ENCODE data around the gene TCN2. TPM values are rescaled to one million over a fixed set of nuclear protein-coding genes. Genes with fewer than 3 reads are reported as not detected.

Gene TCN2
- total RNA-seq, 1 experiment from 2014 or later, result 0.93 TPM

DNA sequence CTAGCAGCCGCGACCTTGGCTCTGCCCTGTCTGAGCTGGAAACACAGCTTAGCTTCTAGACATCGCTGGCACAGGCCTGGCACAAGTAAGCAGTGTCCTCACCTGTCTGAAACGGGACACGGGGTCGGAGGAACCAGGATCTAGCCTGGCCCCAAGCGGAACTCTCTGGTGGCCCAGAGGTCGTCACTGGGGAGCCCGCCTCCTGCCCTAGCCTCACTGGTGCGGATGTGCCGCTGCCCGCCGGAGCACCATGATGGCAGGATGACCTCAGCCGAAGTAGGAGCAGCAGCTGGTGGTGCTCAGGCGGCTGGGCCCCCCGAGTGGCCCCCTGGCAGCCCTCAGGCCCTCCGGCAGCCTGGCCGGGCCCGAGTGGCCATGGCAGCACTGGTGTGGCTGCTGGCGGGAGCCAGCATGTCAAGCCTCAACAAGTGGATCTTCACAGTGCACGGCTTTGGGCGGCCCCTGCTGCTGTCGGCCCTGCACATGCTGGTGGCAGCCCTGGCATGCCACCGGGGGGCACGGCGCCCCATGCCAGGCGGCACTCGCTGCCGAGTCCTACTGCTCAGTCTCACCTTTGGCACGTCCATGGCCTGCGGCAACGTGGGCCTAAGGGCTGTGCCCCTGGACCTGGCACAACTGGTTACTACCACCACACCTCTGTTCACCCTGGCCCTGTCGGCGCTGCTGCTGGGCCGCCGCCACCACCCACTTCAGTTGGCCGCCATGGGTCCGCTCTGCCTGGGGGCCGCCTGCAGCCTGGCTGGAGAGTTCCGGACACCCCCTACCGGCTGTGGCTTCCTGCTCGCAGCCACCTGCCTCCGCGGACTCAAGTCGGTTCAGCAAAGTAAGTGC, 29.5 kb downstream of the TCN2 start:
- Histone ChIP-seq H3K36me3 (ENCODE audit: insufficient read depth, low read length) (no peaks in the 10 kb centered on the region), H3K9me2 (replicated peaks; ENCODE audit: insufficient read depth, low read length) (no peaks in the 10 kb centered on the region), H4K20me1 (ENCODE audit: insufficient read depth, low read depth, low read length) (no peaks in the 10 kb centered on the region; the same call in 1 of the 2 replicates), H3K9me3 (ENCODE audit: low read length) (no peaks in the 10 kb centered on the region), H3K4me2 (ENCODE audit: low read depth, low read length, poor library complexity, severe bottlenecking) (peak overlapping the region; percentile 99), H3K4me1 (ENCODE audit: low read length) (peaks cover 23% of the 10 kb centered on the region), H2AFZ (ENCODE audit: low read length) (peak overlapping the region; percentile 99), H3K4me3 (ENCODE audit: low read length) (peak overlapping the region; percentile 90), H3K27me3 (ENCODE audit: low read length) (no peaks in the 10 kb centered on the region), H3K9ac (ENCODE audit: low read length) (peak overlapping the region; percentile 81), H3K27ac (ENCODE audit: low read length) (no peak overlapping the region), H3K79me2 (ENCODE audit: low read length) (no peaks in the 10 kb centered on the region)
- DNase-seq, result peak; percentile 62

DNA sequence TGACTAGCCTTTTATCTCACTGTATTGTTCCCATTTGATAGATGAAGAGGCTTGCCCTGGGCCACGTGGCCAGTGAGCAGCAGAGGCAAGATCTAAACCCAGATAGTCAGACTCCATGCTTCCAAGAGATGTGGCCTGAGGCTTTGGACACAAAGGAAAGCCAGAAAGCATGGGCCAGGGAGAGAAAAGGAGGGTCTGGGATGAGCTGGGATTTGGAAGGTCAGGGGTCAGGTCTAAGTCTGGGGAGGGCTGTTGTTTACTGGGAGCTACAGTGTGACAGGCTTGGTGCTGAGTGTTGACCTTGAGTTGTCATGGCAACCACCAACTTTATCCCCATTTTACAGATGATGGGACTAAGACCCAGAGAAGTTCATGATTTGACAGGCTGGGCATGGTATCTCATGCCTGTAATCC, 30.7 kb downstream of the TCN2 start:
- no peak overlapping the region for H3K9ac ChIP-seq (ENCODE audit: low read length)
- H3K9me3 ChIP-seq (ENCODE audit: low read length), result no peaks in the 10 kb centered on the region
- peaks cover 23% of the 10 kb centered on the region for H3K4me1 ChIP-seq (ENCODE audit: low read length)
- no peak overlapping the region for H3K27ac ChIP-seq (ENCODE audit: low read length)
- no peaks in the 10 kb centered on the region for H3K79me2 ChIP-seq (ENCODE audit: low read length)
- H2AFZ ChIP-seq (ENCODE audit: low read length), result no peak overlapping the region
- H4K20me1 ChIP-seq (ENCODE audit: insufficient read depth, low read depth, low read length), result no peaks in the 10 kb centered on the region; the same call in 1 of the 2 replicates
- H3K4me2 ChIP-seq (ENCODE audit: low read depth, low read length, poor library complexity, severe bottlenecking), result no peak overlapping the region
- DNase-seq, result no peak
- no peaks in the 10 kb centered on the region for H3K27me3 ChIP-seq (ENCODE audit: low read length)
- no peak overlapping the region for H3K4me3 ChIP-seq (ENCODE audit: low read length)
- H3K9me2 ChIP-seq (replicated peaks; ENCODE audit: insufficient read depth, low read length), result no peaks in the 10 kb centered on the region
- no peaks in the 10 kb centered on the region for H3K36me3 ChIP-seq (ENCODE audit: insufficient read depth, low read length)

- Histone ChIP-seq H3K79me2 (ENCODE audit: low read length) (no peaks in the 10 kb centered on the region), H3K27me3 (ENCODE audit: low read length) (no peaks in the 10 kb centered on the region), H3K4me3 (ENCODE audit: low read length) (no peak overlapping the region), H3K4me1 (ENCODE audit: low read length) (peaks cover 21% of the 10 kb centered on the region), H3K9me2 (replicated peaks; ENCODE audit: insufficient read depth, low read length) (no peaks in the 10 kb centered on the region), H4K20me1 (ENCODE audit: insufficient read depth, low read depth, low read length) (no peaks in the 10 kb centered on the region; the same call in 1 of the 2 replicates), H3K4me2 (ENCODE audit: low read depth, low read length, poor library complexity, severe bottlenecking) (no peak overlapping the region), H3K9ac (ENCODE audit: low read length) (no peak overlapping the region), H2AFZ (ENCODE audit: low read length) (no peak overlapping the region), H3K9me3 (ENCODE audit: low read length) (no peaks in the 10 kb centered on the region), H3K36me3 (ENCODE audit: insufficient read depth, low read length) (no peaks in the 10 kb centered on the region), H3K27ac (ENCODE audit: low read length) (no peak overlapping the region)
- no peak for DNase-seq
These were observed 33.4 kb downstream of the TCN2 start for GRCh38 chr22:30640361-30640760.

GRCh38 chr22:30640839-30641430, 34.0 kb downstream of the TCN2 start:
- Histone ChIP-seq H4K20me1 (ENCODE audit: insufficient read depth, low read depth, low read length) (no peaks in the 10 kb centered on the region; the same call in 1 of the 2 replicates), H3K27me3 (ENCODE audit: low read length) (no peaks in the 10 kb centered on the region), H3K9ac (ENCODE audit: low read length) (no peak overlapping the region), H3K4me1 (ENCODE audit: low read length) (peaks cover 18% of the 10 kb centered on the region), H3K79me2 (ENCODE audit: low read length) (no peaks in the 10 kb centered on the region), H3K9me2 (replicated peaks; ENCODE audit: insufficient read depth, low read length) (no peaks in the 10 kb centered on the region), H3K4me2 (ENCODE audit: low read depth, low read length, poor library complexity, severe bottlenecking) (no peak overlapping the region), H2AFZ (ENCODE audit: low read length) (no peak overlapping the region), H3K36me3 (ENCODE audit: insufficient read depth, low read length) (no peaks in the 10 kb centered on the region), H3K9me3 (ENCODE audit: low read length) (no peaks in the 10 kb centered on the region), H3K4me3 (ENCODE audit: low read length) (no peak overlapping the region), H3K27ac (ENCODE audit: low read length) (no peak overlapping the region)
- DNase-seq, result no peak

DNA sequence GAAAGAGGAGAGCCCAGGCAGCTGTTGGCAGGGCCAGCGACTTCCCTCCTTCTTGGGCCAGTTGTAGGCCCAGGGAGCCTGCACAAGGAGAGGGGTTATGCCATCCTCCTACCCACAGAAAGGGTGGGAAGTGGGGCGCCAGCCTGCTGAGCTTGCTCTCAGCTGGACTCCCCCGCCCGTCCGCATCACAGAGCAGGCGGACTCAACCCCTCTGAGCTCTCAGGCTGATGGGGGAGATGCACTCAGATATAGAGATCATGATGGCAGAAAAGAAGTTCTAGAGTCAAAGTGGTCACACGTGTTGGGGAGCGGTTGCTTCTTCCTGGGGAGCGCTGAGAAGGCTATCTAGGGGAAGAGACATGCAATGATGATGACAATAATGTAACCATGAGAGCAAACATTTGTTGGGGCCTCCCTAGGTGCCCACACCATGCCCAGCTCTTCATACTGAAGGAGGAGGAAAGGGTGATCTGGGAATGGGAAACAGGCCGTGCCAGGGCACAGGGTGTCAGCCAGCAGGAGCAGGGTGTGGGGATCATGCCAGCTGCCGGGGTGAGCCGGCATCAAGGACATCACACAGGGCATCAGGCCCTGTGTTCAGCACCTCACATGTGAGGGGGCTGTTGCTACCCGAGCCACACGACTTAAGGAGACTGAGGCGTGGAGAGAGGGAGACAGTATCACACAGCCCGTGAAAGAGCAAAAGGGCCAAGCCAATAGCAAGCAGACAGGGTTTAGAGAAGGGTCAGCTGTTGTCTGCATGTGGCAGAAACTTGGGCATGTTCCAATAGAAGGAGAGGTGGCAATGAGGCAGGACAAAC, 36.3 kb downstream of the TCN2 start:
- no peaks in the 10 kb centered on the region for H3K27me3 ChIP-seq (ENCODE audit: low read length)
- no peaks in the 10 kb centered on the region for H3K9me3 ChIP-seq (ENCODE audit: low read length)
- DNase-seq, result no peak

DNA sequence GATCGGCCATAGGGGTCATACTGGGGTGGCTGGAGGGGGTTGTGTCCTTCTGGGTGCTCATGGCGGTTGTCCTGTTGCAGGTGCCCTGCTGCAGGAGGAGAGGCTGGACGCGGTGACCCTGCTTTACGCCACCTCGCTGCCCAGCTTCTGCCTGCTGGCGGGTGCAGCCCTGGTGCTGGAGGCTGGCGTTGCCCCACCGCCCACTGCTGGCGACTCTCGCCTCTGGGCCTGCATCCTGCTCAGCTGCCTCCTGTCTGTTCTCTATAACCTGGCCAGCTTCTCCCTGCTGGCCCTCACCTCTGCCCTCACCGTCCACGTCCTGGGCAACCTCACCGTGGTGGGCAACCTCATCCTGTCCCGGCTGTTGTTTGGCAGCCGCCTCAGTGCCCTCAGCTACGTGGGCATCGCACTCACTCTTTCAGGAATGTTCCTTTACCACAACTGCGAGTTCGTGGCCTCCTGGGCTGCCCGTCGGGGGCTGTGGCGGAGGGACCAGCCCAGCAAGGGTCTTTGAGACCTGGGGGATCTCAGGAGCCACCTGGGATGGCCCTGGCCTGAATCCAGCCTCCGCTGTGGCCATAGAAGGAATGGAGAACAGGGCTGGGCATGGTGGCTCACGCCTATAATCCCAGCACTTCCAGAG, 39.7 kb downstream of the TCN2 start:
- H3K27ac ChIP-seq (ENCODE audit: low read length), result no peak overlapping the region
- no peak overlapping the region for H2AFZ ChIP-seq (ENCODE audit: low read length)
- peaks cover 7% of the 10 kb centered on the region for H3K4me1 ChIP-seq (ENCODE audit: low read length)
- H3K4me3 ChIP-seq (ENCODE audit: low read length), result no peak overlapping the region
- no peaks in the 10 kb centered on the region for H4K20me1 ChIP-seq (ENCODE audit: insufficient read depth, low read depth, low read length)
- no peaks in the 10 kb centered on the region for H3K36me3 ChIP-seq (ENCODE audit: insufficient read depth, low read length)
- no peaks in the 10 kb centered on the region for H3K9me2 ChIP-seq (replicated peaks; ENCODE audit: insufficient read depth, low read length)
- no peak for DNase-seq
- H3K9ac ChIP-seq (ENCODE audit: low read length), result no peak overlapping the region
- no peaks in the 10 kb centered on the region for H3K79me2 ChIP-seq (ENCODE audit: low read length)
- H3K27me3 ChIP-seq (ENCODE audit: low read length), result no peaks in the 10 kb centered on the region
- no peak overlapping the region for H3K4me2 ChIP-seq (ENCODE audit: low read depth, low read length, poor library complexity, severe bottlenecking)
- H3K9me3 ChIP-seq (ENCODE audit: low read length), result no peaks in the 10 kb centered on the region

More for the DNA sequence above, 36.3 kb downstream of the TCN2 start:
- Histone ChIP-seq H3K4me1 (ENCODE audit: low read length) (peaks cover 7% of the 10 kb centered on the region), H3K9ac (ENCODE audit: low read length) (no peak overlapping the region), H3K79me2 (ENCODE audit: low read length) (no peaks in the 10 kb centered on the region), H3K4me2 (ENCODE audit: low read depth, low read length, poor library complexity, severe bottlenecking) (no peak overlapping the region), H3K9me2 (replicated peaks; ENCODE audit: insufficient read depth, low read length) (no peaks in the 10 kb centered on the region), H3K4me3 (ENCODE audit: low read length) (no peak overlapping the region), H3K36me3 (ENCODE audit: insufficient read depth, low read length) (no peaks in the 10 kb centered on the region), H3K27ac (ENCODE audit: low read length) (no peak overlapping the region), H2AFZ (ENCODE audit: low read length) (no peak overlapping the region), H4K20me1 (ENCODE audit: insufficient read depth, low read depth, low read length) (no peaks in the 10 kb centered on the region)

GRCh38 chr22:30647536-30647935, 40.6 kb downstream of the TCN2 start:
- Histone ChIP-seq H3K4me1 (ENCODE audit: low read length) (peaks cover 7% of the 10 kb centered on the region), H3K27ac (ENCODE audit: low read length) (no peak overlapping the region), H3K9me3 (ENCODE audit: low read length) (no peaks in the 10 kb centered on the region), H3K4me3 (ENCODE audit: low read length) (no peak overlapping the region), H3K9ac (ENCODE audit: low read length) (no peak overlapping the region), H3K9me2 (replicated peaks; ENCODE audit: insufficient read depth, low read length) (no peaks in the 10 kb centered on the region), H3K36me3 (ENCODE audit: insufficient read depth, low read length) (no peaks in the 10 kb centered on the region), H2AFZ (ENCODE audit: low read length) (no peak overlapping the region), H3K27me3 (ENCODE audit: low read length) (no peaks in the 10 kb centered on the region), H3K79me2 (ENCODE audit: low read length) (no peaks in the 10 kb centered on the region), H4K20me1 (ENCODE audit: insufficient read depth, low read depth, low read length) (no peaks in the 10 kb centered on the region), H3K4me2 (ENCODE audit: low read depth, low read length, poor library complexity, severe bottlenecking) (no peak overlapping the region)
- DNase-seq, result no peak
